ENCODE results near the gene SMAD5. TPM values are rescaled to one million over a fixed set of nuclear protein-coding genes. Genes with fewer than 3 reads are reported as not detected.

SMAD5 gene
- total and polyA plus RNA-seq, 8 donors = 4.3 to 46.1 (median 20.7) TPM

DNA sequence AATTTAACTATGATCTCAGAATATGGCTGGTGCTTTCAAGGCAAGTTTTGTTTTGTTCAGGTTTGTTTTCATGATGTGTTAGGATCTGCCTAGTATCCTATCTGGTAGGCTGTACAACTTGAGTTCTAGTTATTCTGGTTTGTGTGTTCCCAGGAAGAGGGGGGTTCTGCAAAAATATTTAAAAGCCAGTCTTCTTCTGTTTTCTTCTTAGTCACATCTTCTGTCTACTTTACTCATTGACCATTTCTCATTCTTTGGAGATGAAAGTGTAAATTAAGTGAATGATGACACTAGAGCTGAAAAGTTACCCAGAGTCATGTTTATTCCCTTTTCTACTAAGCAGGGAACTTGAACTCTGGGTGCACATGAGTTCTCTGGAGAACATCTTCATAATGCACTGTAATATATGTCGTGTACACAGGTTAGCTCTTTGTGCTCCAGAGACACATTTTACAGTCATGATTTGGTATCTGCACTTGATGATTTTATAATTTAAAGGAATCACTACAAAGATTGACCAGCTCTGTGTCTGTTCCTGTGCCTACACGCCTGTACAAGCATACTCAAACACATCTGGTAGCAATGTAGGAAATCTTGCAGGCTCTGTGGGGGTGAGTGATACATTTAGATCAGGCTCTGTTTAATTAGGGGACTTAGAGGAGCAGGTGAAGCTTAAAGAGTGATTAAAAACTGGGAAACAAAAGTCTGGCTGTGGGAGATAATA lies 5.0 kb downstream of the SMAD5 start:
- DNase-seq (no peak), FAIRE-seq (no peak), ATAC-seq (no peak)
- H3K27me3 ChIP-seq = no peaks in the 10 kb centered on the region
- no peaks in the 10 kb centered on the region for H3K9me3 ChIP-seq
- no peak overlapping the region for H3K27ac ChIP-seq
- 61 to 68% methylated on average over 2 of the region's 2 CpGs for WGBS, 2 donors
- intact Hi-C loops (cut with DNase I) = loop anchor here in 1 of 3 donors (10.0 kb wide), 1 partner anchor 63 kb away; no protein-coding TSS in a partner anchor
- H3K36me3 ChIP-seq = no peaks in the 10 kb centered on the region
- H3K4me3 ChIP-seq = no peak overlapping the region
- TF ChIP-seq, protein P1, sequence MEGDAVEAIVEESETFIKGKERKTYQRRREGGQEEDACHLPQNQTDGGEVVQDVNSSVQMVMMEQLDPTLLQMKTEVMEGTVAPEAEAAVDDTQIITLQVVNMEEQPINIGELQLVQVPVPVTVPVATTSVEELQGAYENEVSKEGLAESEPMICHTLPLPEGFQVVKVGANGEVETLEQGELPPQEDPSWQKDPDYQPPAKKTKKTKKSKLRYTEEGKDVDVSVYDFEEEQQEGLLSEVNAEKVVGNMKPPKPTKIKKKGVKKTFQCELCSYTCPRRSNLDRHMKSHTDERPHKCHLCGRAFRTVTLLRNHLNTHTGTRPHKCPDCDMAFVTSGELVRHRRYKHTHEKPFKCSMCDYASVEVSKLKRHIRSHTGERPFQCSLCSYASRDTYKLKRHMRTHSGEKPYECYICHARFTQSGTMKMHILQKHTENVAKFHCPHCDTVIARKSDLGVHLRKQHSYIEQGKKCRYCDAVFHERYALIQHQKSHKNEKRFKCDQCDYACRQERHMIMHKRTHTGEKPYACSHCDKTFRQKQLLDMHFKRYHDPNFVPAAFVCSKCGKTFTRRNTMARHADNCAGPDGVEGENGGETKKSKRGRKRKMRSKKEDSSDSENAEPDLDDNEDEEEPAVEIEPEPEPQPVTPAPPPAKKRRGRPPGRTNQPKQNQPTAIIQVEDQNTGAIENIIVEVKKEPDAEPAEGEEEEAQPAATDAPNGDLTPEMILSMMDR (IDR thresholded peaks at IDR 0.05) = no peak
- peaks cover 11 to 29% (median 21%) of the 10 kb centered on the region in 3 donors for H3K4me1 ChIP-seq

DNA sequence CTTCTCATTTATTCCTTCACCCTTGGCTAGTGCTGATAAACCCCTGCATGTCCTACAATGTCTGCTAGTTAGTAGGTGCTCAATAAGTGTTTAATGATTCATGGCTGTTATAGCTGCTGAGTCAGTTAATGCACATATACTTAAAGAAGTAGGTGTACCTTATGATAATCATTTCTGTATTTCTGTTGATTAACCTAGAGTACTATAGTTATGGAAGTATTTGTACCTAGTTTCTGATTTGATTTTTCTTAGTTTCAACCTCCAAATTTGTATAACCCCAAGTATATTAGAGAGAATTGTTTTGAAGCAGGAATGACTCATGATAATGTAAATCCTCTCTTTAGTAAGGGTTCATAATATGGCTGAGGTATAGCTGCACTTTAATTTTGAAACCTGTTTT lies 8.9 kb downstream of the SMAD5 start:
- TF ChIP-seq, protein P1 (IDR thresholded peaks at IDR 0.05) = no peak
- H3K27ac ChIP-seq = no peak overlapping the region
- H3K27me3 ChIP-seq = no peaks in the 10 kb centered on the region
- H3K36me3 ChIP-seq = no peaks in the 10 kb centered on the region
- no peak for DNase-seq
- peaks cover 0 to 12% (median 11%) of the 10 kb centered on the region in 3 donors for H3K4me1 ChIP-seq
- no peaks in the 10 kb centered on the region for H3K9me3 ChIP-seq
- no peak for ATAC-seq
- no peak for FAIRE-seq
- H3K4me3 ChIP-seq = no peak overlapping the region
- intact Hi-C loops (cut with DNase I) = no loop called here

DNA sequence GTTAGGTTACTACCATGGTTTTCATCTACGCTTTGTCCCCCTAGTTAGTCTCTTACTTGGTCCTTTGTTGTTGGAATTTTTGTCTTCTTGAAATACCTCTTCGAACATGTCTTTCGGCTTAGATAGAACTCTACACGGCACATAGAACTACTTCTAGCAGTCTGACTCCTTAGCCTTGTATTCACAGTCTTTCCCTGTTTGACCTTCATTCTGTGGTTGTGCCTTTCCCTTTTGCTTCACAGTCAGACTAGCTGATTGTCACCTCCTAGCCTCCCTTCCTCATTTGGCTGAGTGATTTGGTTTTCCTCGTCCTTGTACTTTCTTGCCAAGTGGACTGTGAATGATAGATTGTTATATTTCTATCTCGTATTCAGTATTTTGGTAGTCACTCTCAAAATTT lies 10.7 kb downstream of the SMAD5 start:
- ATAC-seq = peak in 1 of 4 donors; percentile 40
- no peaks in the 10 kb centered on the region for H3K9me3 ChIP-seq
- DNase-seq = no peak
- H3K27me3 ChIP-seq = no peaks in the 10 kb centered on the region
- intact Hi-C loops (cut with DNase I) = no loop called here
- TF ChIP-seq, protein P1 (IDR thresholded peaks at IDR 0.05) = no peak
- FAIRE-seq = no peak
- H3K27ac ChIP-seq = no peak overlapping the region
- no peaks in the 10 kb centered on the region for H3K36me3 ChIP-seq
- 63 to 67% methylated on average over 6 of the region's 6 CpGs for WGBS, 2 donors
- H3K4me3 ChIP-seq = no peak overlapping the region
- peaks cover 0 to 12% (median 11%) of the 10 kb centered on the region in 3 donors for H3K4me1 ChIP-seq

GRCh38 chr5:136143763-136144162 lies 11.1 kb downstream of the SMAD5 start:
- no peak overlapping the region for H3K4me3 ChIP-seq
- intact Hi-C loops (cut with DNase I) = no loop called here
- H3K27ac ChIP-seq = no peak overlapping the region
- no peak for FAIRE-seq
- H3K9me3 ChIP-seq = no peaks in the 10 kb centered on the region
- H3K27me3 ChIP-seq = no peaks in the 10 kb centered on the region
- 56 to 62% methylated on average over 3 of the region's 3 CpGs for WGBS, 2 donors
- H3K36me3 ChIP-seq = no peaks in the 10 kb centered on the region
- TF ChIP-seq, protein P1 (IDR thresholded peaks at IDR 0.05) = no peak
- no peak for ATAC-seq
- peaks cover 0 to 12% (median 11%) of the 10 kb centered on the region in 3 donors for H3K4me1 ChIP-seq
- DNase-seq = no peak

- H3K4me3 ChIP-seq = no peak overlapping the region
- H3K4me1 ChIP-seq = peaks cover 10 to 22% (median 16%) of the 10 kb centered on the region in 3 donors
- no peak overlapping the region for H3K27ac ChIP-seq
- TF ChIP-seq, protein P1 (IDR thresholded peaks at IDR 0.05) = no peak
- ATAC-seq (no peak), FAIRE-seq (no peak), DNase-seq (no peak)
- no peaks in the 10 kb centered on the region for H3K9me3 ChIP-seq
- intact Hi-C loops (cut with DNase I) = no loop called here
- H3K27me3 ChIP-seq = no peaks in the 10 kb centered on the region
- WGBS, 2 donors = 37 to 52% methylated on average over 2 of the region's 2 CpGs
- no peaks in the 10 kb centered on the region for H3K36me3 ChIP-seq
These were observed 12.4 kb downstream of the SMAD5 start for GRCh38 chr5:136145030-136145429.

Measured in pancreas (tissue), 10 donors.